HG02642 (cell line): ENCODE measurements around the gene CNOT4.
"Not testable (repeated sequence)": the region's sequence is repeated elsewhere in the genome, so short reads cannot be mapped to it uniquely, and the experiment has no call there.

ENCODE experiments used
- ATAC-seq: cut with Tn5 transposase; IDR thresholded peaks from one replicate; pipeline ENCODE4 v1.9.1; 2021; ENCODE audit warnings: mild to moderate bottlenecking; ENCODE audit not compliant: unreplicated experiment, poor library complexity

CNOT4 gene

GRCh38 chr7:135334830-135335543, 174.9 kb downstream of the CNOT4 start:
- no peak for ATAC-seq

GRCh38 chr7:135333946-135334345, 176.0 kb downstream of the CNOT4 start:
- ATAC-seq: no peak

GRCh38 chr7:135333200-135333599, 176.7 kb downstream of the CNOT4 start:
- no peak for ATAC-seq

GRCh38 chr7:135330088-135330487, 179.8 kb downstream of the CNOT4 start:
- no peak for ATAC-seq

GRCh38 chr7:135328526-135328925, 181.4 kb downstream of the CNOT4 start:
- ATAC-seq: no peak

- no peak for ATAC-seq
Measured at GRCh38 chr7:135328053-135328452, 181.8 kb downstream of the CNOT4 start.

GRCh38 chr7:135327458-135327857, 182.4 kb downstream of the CNOT4 start:
- no peak for ATAC-seq

- no peak for ATAC-seq
Measured at GRCh38 chr7:135326636-135327280, 183.1 kb downstream of the CNOT4 start.

- ATAC-seq: no peak
Measured at GRCh38 chr7:135322571-135323340, 187.1 kb downstream of the CNOT4 start.

GRCh38 chr7:135321556-135321955, 188.3 kb downstream of the CNOT4 start:
- ATAC-seq: no peak

GRCh38 chr7:135320953-135321352, 188.9 kb downstream of the CNOT4 start:
- not testable (repeated sequence) for ATAC-seq

GRCh38 chr7:135320268-135320667, 189.6 kb downstream of the CNOT4 start:
- ATAC-seq: no peak

- ATAC-seq: no peak
Measured at GRCh38 chr7:135317676-135318325, 192.1 kb downstream of the CNOT4 start.

- ATAC-seq: no peak
Measured at GRCh38 chr7:135316648-135317313, 193.1 kb downstream of the CNOT4 start.

- no peak for ATAC-seq
Measured at GRCh38 chr7:135313971-135314370, 195.9 kb downstream of the CNOT4 start.
